Fibroblast of skin of back (primary cell): ENCODE data around the gene CELA1. TPM values are rescaled to one million over a fixed set of nuclear protein-coding genes. Genes with fewer than 3 reads are reported as not detected.
A peak's percentile ranks its signal among the peaks of the same experiment; 100 is the strongest.

ENCODE experiments used
- DNase-seq: peaks from one replicate; pipeline ENCODE4 v3.0.0-alpha.2; 2013
- polyA plus RNA-seq, 2 experiments: library from polyadenylated mRNA; unstranded; fragments of 120-200 nt; gene quantifications; one replicate each; pipeline ENCODE4 v1.2.1, GENCODE V29; 2013; ENCODE audit not compliant: insufficient read length in 2 of 2

CELA1 gene
- not detected for polyA plus RNA-seq (2013, experiment 1 of 2; ENCODE audit: insufficient read length)
- polyA plus RNA-seq (2013, experiment 2 of 2; ENCODE audit: insufficient read length): not detected

- DNase-seq: no peak
Measured at GRCh38 chr12:51346581-51346980, at the start of gene CELA1. CELA1 (minus strand) TSS chr12:51346679; CDS start chr12:51346638, 41 bp downstream.

GRCh38 chr12:51395283-51396230, 49.1 kb upstream of the CELA1 start:
- no peak for DNase-seq

GRCh38 chr12:51393676-51394545, 47.4 kb upstream of the CELA1 start:
- DNase-seq: peak; percentile 95

- DNase-seq: no peak
Measured at GRCh38 chr12:51392556-51393237, 46.2 kb upstream of the CELA1 start.

- DNase-seq: no peak
Measured at GRCh38 chr12:51391283-51392123, 45.0 kb upstream of the CELA1 start, which contains the start of gene GALNT6. GALNT6 (minus strand) TSS chr12:51391406; CDS start chr12:51379781, 11,625 bp downstream.

GRCh38 chr12:51390891-51391282, 44.4 kb upstream of the CELA1 start:
- DNase-seq: no peak

- DNase-seq: no peak
Measured at GRCh38 chr12:51390457-51390856, 44.0 kb upstream of the CELA1 start.

- no peak for DNase-seq
Measured at GRCh38 chr12:51389302-51389999, 43.0 kb upstream of the CELA1 start.

GRCh38 chr12:51388846-51389245, 42.4 kb upstream of the CELA1 start:
- no peak for DNase-seq

GRCh38 chr12:51388069-51388799, 41.8 kb upstream of the CELA1 start:
- DNase-seq: peak; percentile 45

GRCh38 chr12:51386351-51386750, 39.9 kb upstream of the CELA1 start:
- DNase-seq: no peak

- no peak for DNase-seq
Measured at GRCh38 chr12:51383269-51383905, 36.9 kb upstream of the CELA1 start.

- no peak for DNase-seq
Measured at GRCh38 chr12:51382173-51382572, 35.7 kb upstream of the CELA1 start.

- DNase-seq: peak; percentile 49
Measured at GRCh38 chr12:51381226-51382079, 35.0 kb upstream of the CELA1 start.

- no peak for DNase-seq
Measured at GRCh38 chr12:51379571-51379970, 33.1 kb upstream of the CELA1 start.

- DNase-seq: no peak
Measured at GRCh38 chr12:51378749-51379148, 32.3 kb upstream of the CELA1 start.

- no peak for DNase-seq
Measured at GRCh38 chr12:51377099-51377984, 30.9 kb upstream of the CELA1 start.
